GM04504 (cell line): ENCODE measurements around the gene PGBD5.

Source experiments
- DNase-seq: peaks from one replicate; pipeline ENCODE4 v3.0.0-alpha.2; 2012; ENCODE audit warnings: low read depth

The PGBD5 gene

GRCh38 chr1:230394741-230395140 is 31.4 kb downstream of the PGBD5 start:
- no peak for DNase-seq

- no peak for DNase-seq
These were observed 32.0 kb downstream of the PGBD5 start for GRCh38 chr1:230394134-230394533.

- DNase-seq = no peak
These were observed 32.4 kb downstream of the PGBD5 start for GRCh38 chr1:230393722-230394121.

- no peak for DNase-seq
These were observed 33.1 kb downstream of the PGBD5 start for GRCh38 chr1:230392920-230393521.

GRCh38 chr1:230392536-230392909 is 33.6 kb downstream of the PGBD5 start:
- no peak for DNase-seq

- no peak for DNase-seq
These were observed 34.2 kb downstream of the PGBD5 start for GRCh38 chr1:230391776-230392535.

- no peak for DNase-seq
These were observed 35.8 kb downstream of the PGBD5 start for GRCh38 chr1:230390371-230390770.

- no peak for DNase-seq
These were observed 38.3 kb downstream of the PGBD5 start for GRCh38 chr1:230387876-230388275.

GRCh38 chr1:230387296-230387695 is 38.8 kb downstream of the PGBD5 start:
- DNase-seq = no peak

GRCh38 chr1:230386637-230387262 is 39.4 kb downstream of the PGBD5 start:
- DNase-seq = no peak

GRCh38 chr1:230385930-230386329 is 40.2 kb downstream of the PGBD5 start:
- DNase-seq = no peak

GRCh38 chr1:230385158-230385450 is 41.0 kb downstream of the PGBD5 start:
- no peak for DNase-seq

- DNase-seq = no peak
These were observed 41.6 kb downstream of the PGBD5 start for GRCh38 chr1:230384380-230385157.

GRCh38 chr1:230383425-230383824 is 42.7 kb downstream of the PGBD5 start:
- DNase-seq = no peak

GRCh38 chr1:230382001-230382491 is 44.1 kb downstream of the PGBD5 start:
- no peak for DNase-seq

GRCh38 chr1:230381585-230381984 is 44.5 kb downstream of the PGBD5 start:
- no peak for DNase-seq

GRCh38 chr1:230381049-230381467 is 45.1 kb downstream of the PGBD5 start:
- no peak for DNase-seq

GRCh38 chr1:230379928-230380327 is 46.2 kb downstream of the PGBD5 start:
- no peak for DNase-seq

GRCh38 chr1:230379462-230379861 is 46.7 kb downstream of the PGBD5 start:
- DNase-seq = no peak

- DNase-seq = no peak
These were observed 48.3 kb downstream of the PGBD5 start for GRCh38 chr1:230377851-230378250.

- no peak for DNase-seq
These were observed 48.8 kb downstream of the PGBD5 start for GRCh38 chr1:230377324-230377723.

GRCh38 chr1:230376296-230376695 is 49.8 kb downstream of the PGBD5 start:
- no peak for DNase-seq

GRCh38 chr1:230375780-230376179 is 50.4 kb downstream of the PGBD5 start:
- DNase-seq = no peak
